NT2/D1 (cell line): ENCODE measurements around the gene PNKD.

Experiments used
- DNase-seq: peaks from one replicate; pipeline ENCODE4 v3.0.0-alpha.2; 2011; ENCODE audit warnings: low read depth, low spot score
- H3K27me3 ChIP-seq: 2 replicates; pipeline ENCODE4 v1.6.0; 2011; ENCODE audit warnings: mild to moderate bottlenecking; ENCODE audit not compliant: insufficient read length, insufficient read depth
- H3K36me3 ChIP-seq: 2 replicates; pipeline ENCODE4 v1.6.1; 2011; ENCODE audit warnings: mild to moderate bottlenecking, low read length, mixed read lengths; ENCODE audit not compliant: insufficient read depth, insufficient read length
- H3K4me1 ChIP-seq: 2 replicates; pipeline ENCODE4 v1.5.1; 2011; ENCODE audit not compliant: insufficient read depth, insufficient read length
- H3K4me3 ChIP-seq: 2 replicates; pipeline ENCODE4 v1.5.1; 2011; ENCODE audit warnings: low read depth; ENCODE audit not compliant: insufficient read length
- H3K9ac ChIP-seq: 2 replicates; pipeline ENCODE4 v1.6.0; 2011; ENCODE audit warnings: low read depth; ENCODE audit not compliant: insufficient read length
- H3K9me3 ChIP-seq: 2 replicates; pipeline ENCODE4 v1.5.1; 2011; ENCODE audit warnings: mild to moderate bottlenecking, low read length; ENCODE audit not compliant: insufficient read depth
- SUZ12 ChIP-seq: IDR thresholded peaks from 2 replicates; pipeline ENCODE4 v1.6.1; 2011; ENCODE audit not compliant: insufficient read length, insufficient read depth; ENCODE audit errors: extremely low read depth
- YY1 ChIP-seq: IDR thresholded peaks from 2 replicates; pipeline ENCODE4 v1.6.1; 2011; ENCODE audit not compliant: insufficient read length, insufficient read depth
- ZNF274 ChIP-seq: IDR thresholded peaks from 2 replicates; pipeline ENCODE4 v1.6.1; 2011; ENCODE audit warnings: mild to moderate bottlenecking, low read depth, low read length

The PNKD gene

DNA sequence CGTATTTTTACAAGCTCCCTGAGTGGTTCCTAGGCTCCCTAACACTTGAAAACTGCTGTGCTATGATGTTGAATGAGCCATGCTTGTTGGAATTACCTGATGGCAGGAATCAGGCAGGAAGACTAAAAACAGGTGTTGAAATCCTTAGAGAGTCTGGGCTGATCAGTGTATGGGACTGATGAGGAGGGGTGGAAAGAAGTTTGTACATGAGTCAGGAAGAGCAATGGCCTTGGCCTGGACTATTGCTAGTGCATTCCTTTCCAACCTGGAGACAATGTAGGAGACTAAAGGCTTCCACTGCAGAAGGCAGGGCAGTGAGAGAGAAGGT lies 46.9 kb downstream of the PNKD start:
- Histone ChIP-seq H3K9me3 (no peaks in the 10 kb centered on the region), H3K9ac (no peak overlapping the region), H3K4me3 (no peak overlapping the region), H3K27me3 (no peaks in the 10 kb centered on the region), H3K36me3 (no peaks in the 10 kb centered on the region), H3K4me1 (peaks cover 11% of the 10 kb centered on the region)
- TF ChIP-seq ZNF274 (no peak), SUZ12 (no peak), YY1 (no peak)
- no peak for DNase-seq

DNA sequence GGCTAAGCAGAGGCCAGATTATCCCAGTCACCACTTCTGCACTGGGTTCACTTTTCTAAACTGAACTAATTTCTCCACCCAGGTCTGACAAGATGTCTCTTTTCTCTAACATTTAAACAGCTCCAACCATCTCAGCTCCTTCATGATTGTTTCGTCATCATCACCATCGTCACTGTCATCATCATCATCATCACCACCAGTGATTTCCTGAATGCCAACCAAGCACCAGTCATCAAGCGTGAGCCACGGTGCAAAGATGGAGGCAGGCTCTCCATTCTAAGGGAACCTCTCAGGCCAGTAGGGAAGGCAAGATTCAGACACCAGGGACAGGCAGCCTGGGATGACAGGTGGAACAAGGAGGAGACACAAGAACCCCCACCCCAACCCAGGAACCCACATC lies 47.5 kb downstream of the PNKD start:
- no peak for TF ChIP-seq ZNF274
- TF ChIP-seq YY1 = no peak
- no peak for TF ChIP-seq SUZ12
- Histone ChIP-seq H3K27me3 (no peaks in the 10 kb centered on the region), H3K36me3 (no peaks in the 10 kb centered on the region), H3K4me3 (no peak overlapping the region), H3K4me1 (peaks cover 12% of the 10 kb centered on the region), H3K9me3 (no peaks in the 10 kb centered on the region), H3K9ac (no peak overlapping the region)
- DNase-seq = no peak

DNA sequence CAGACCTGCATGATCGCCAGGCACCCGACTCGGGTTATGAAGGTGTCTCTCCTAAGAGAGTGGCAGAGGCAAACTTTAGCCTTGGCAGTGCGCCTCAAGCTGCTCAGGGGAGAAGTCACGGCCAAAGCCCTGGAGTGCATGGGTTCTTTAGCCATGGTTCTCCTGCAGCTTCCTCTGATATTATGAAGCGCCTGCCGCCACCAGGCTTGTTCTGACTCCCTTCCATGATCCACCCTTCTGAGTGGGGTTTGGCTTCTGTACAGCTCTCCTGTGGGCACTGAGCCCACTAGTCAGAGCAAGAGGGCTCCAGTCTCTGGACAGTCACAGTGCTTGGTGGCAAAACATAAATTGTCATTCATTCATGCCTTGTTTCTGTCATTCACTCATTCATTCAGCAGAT lies 47.9 kb downstream of the PNKD start:
- TF ChIP-seq ZNF274 = no peak
- no peak for TF ChIP-seq YY1
- no peak for TF ChIP-seq SUZ12
- H3K4me1 ChIP-seq = peaks cover 12% of the 10 kb centered on the region
- no peaks in the 10 kb centered on the region for H3K9me3 ChIP-seq
- no peak overlapping the region for H3K9ac ChIP-seq
- no peaks in the 10 kb centered on the region for H3K36me3 ChIP-seq
- no peak for DNase-seq
- H3K27me3 ChIP-seq = no peaks in the 10 kb centered on the region
- no peak overlapping the region for H3K4me3 ChIP-seq

DNA sequence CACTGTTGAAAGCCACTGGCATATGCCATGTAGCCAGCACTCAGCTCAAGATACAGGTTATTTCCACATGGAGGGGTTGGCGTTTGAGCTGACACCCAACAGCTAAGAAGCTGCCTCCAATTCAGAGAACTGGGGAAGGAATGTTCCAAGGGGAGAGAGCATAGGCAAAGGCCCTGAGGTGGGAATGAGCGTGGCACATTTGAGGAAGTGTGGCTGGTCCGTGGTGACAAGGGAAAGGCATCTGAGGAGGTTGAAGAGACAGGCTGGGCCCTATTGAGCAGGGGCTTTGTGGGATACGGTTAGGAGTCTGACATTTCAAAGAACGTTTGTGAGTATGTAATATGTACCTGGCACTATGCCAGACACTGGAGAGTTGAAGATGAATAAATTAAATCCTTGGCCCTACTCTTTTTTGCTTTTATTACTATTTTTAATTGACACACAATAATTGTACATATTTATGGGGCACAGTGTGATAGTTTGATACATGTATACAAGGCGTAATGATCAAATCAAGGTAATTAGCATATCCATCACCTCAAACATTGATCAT lies 49.6 kb downstream of the PNKD start:
- Histone ChIP-seq H3K4me3 (no peak overlapping the region), H3K4me1 (peaks cover 12% of the 10 kb centered on the region), H3K27me3 (no peaks in the 10 kb centered on the region), H3K9me3 (no peaks in the 10 kb centered on the region), H3K9ac (no peak overlapping the region), H3K36me3 (no peaks in the 10 kb centered on the region)
- no peak for DNase-seq
- TF ChIP-seq YY1 (no peak), SUZ12 (no peak), ZNF274 (no peak)

DNA sequence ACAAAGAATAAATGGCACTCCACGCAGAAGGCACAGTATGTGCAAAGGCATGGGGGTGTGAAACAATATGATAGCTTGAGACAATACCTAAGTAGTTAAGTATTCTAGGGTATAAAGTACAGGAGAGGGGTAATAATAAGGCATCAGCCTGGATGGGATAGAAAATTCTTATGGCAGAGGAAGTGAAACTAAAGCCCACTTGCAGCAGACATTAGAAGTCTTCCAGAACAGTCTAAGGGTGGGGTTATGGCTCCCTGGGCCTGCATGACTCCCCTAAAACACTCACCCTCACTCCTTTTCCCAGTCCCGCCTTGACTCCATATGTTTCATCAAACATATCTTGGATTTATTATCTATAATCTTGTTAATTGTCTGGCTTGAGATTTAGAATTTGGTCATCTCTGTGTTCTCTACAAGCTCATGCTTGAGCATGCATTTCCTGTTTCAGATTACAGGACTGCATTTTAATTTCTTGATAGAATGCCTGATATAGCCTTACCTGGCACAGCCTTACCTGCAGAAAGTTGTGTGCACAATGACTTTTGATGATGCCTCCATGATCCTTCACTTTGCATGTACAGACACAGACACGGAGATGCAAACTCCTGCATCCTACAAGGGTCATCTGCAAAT lies 50.5 kb downstream of the PNKD start:
- Histone ChIP-seq H3K9me3 (no peaks in the 10 kb centered on the region), H3K4me1 (peaks cover 12% of the 10 kb centered on the region), H3K27me3 (no peaks in the 10 kb centered on the region), H3K36me3 (no peaks in the 10 kb centered on the region), H3K4me3 (no peak overlapping the region), H3K9ac (no peak overlapping the region)
- no peak for TF ChIP-seq YY1
- no peak for TF ChIP-seq SUZ12
- no peak for TF ChIP-seq ZNF274
- DNase-seq = no peak

DNA sequence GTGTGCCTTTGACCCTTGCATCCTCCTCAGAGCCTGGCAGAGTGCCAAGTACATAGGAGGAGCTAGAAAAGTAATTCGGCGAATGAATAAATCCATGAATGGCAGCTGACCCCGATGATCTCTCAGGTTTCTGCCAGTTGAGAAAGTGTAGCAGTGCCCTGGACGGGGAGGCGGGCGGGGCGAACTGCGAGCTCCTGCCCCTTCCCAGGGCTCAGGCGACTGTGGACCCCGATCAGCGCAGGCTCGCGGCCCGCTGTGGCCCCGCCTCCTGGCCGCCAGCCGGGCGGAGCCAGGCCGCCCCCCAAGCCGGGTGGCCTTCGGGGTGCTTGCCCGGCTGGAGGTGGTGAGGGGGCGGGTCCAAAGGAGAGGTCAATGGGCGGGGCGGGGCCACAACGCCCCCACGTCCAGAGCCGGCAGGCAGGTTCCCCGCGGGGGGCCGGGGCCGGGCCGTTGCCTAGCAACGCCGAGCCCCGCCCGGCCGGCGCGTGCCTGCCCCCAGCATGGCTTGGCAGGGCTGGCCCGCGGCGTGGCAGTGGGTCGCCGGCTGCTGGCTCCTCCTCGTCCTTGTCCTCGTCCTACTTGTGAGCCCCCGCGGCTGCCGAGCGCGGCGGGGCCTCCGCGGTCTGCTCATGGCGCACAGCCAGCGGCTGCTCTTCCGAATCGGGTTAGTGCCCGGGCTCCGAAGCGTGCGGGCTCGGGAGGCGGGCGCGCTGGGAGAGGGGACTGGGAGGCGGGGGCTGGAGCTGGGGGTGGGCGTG lies 52.6 kb downstream of the PNKD start:
- Histone ChIP-seq H3K4me3 (peak overlapping the region; percentile 96), H3K4me1 (peaks cover 18% of the 10 kb centered on the region), H3K27me3 (no peaks in the 10 kb centered on the region), H3K9ac (peak overlapping the region; percentile 89), H3K9me3 (no peaks in the 10 kb centered on the region), H3K36me3 (peaks cover 6% of the 10 kb centered on the region)
- peak; percentile 78 for DNase-seq
- TF ChIP-seq YY1 = no peak
- TF ChIP-seq SUZ12 = no peak
- no peak for TF ChIP-seq ZNF274
